Liver (tissue), 9 donors: ENCODE measurements around the gene HDHD3. TPM values are rescaled to one million over a fixed set of nuclear protein-coding genes. Genes with fewer than 3 reads are reported as not detected.

Experiments used
- DNase-seq: peaks from one replicate; pipeline ENCODE4 v3.0.0-alpha.2; 2017; ENCODE audit warnings: low spot score
- H3K27ac ChIP-seq, 2 donors: one replicate each; pipeline ENCODE4 v1.7.0; 2013; ENCODE audit warnings: inconsistent platforms in 2 of 2, low read length in 2 of 2, control low read depth in 1 of 2, low read depth in 1 of 2, mild to moderate bottlenecking in 1 of 2
- H3K27me3 ChIP-seq, 4 donors: one replicate each; pipeline versions ENCODE4 v1.6.1 to v1.7.0; 2013; ENCODE audit warnings: low read length in 3 of 4, inconsistent platforms in 1 of 4, mild to moderate bottlenecking in 1 of 4, moderate library complexity in 1 of 4; ENCODE audit not compliant: control insufficient read depth in 4 of 4, insufficient read depth in 4 of 4
- H3K36me3 ChIP-seq, 4 donors: one replicate each; pipeline versions ENCODE4 v1.6.1 to v1.7.0; 2013; ENCODE audit warnings: low read length in 3 of 4, mild to moderate bottlenecking in 3 of 4, low read depth in 1 of 4, moderate library complexity in 1 of 4; ENCODE audit not compliant: control insufficient read depth in 4 of 4, insufficient read depth in 3 of 4
- H3K4me1 ChIP-seq, 4 donors: one replicate each; pipeline versions ENCODE4 v1.6.1 to v1.7.0; 2013; ENCODE audit warnings: low read length in 3 of 4, mild to moderate bottlenecking in 3 of 4, moderate library complexity in 1 of 4; ENCODE audit not compliant: control insufficient read depth in 4 of 4, insufficient read depth in 4 of 4
- H3K4me3 ChIP-seq, 3 donors: one replicate each; pipeline versions ENCODE4 v1.6.1 to v1.7.0; 2013; ENCODE audit warnings: low read length in 3 of 3, control low read depth in 1 of 3, low read depth in 1 of 3, mild to moderate bottlenecking in 1 of 3
- H3K9ac ChIP-seq, 2 donors: one replicate each; pipeline ENCODE4 v1.7.0; 2013; ENCODE audit warnings: low read length in 2 of 2, mild to moderate bottlenecking in 2 of 2, moderate library complexity in 2 of 2, control low read depth in 1 of 2, low read depth in 1 of 2
- H3K9me3 ChIP-seq, 4 donors: one replicate each; pipeline versions ENCODE4 v1.6.1 to v1.7.0; 2013; ENCODE audit warnings: low read length in 3 of 4; ENCODE audit not compliant: control insufficient read depth in 4 of 4
- CTCF ChIP-seq: fragments of 150-350 bp; IDR thresholded peaks from 2 replicates; pipeline ENCODE4 v1.5.1; 2017; ENCODE audit warnings: improper control_type of control experiment, low read depth, low read length; ENCODE audit not compliant: missing input control
- EGR1 ChIP-seq, 2 donors: IDR thresholded peaks; 2 replicates each; pipeline ENCODE4 v1.6.1; 2016 to 2018; ENCODE audit warnings: antibody characterized with exemption in 2 of 2, low read depth in 2 of 2
- FOXA1 ChIP-seq: IDR thresholded peaks from 2 replicates; pipeline ENCODE4 v1.6.1; 2016; ENCODE audit warnings: antibody characterized with exemption
- FOXA2 ChIP-seq: IDR thresholded peaks from 2 replicates; pipeline ENCODE4 v1.6.1; 2016; ENCODE audit warnings: antibody characterized with exemption
- GABPA ChIP-seq, 2 donors: IDR thresholded peaks in 1 of 2; conservative IDR thresholded peaks in 1 of 2; 2 replicates each; pipeline ENCODE4 v1.6.1; 2016; ENCODE audit warnings: antibody characterized with exemption in 2 of 2, mild to moderate bottlenecking in 1 of 2, moderate library complexity in 1 of 2
- HNF4A ChIP-seq, 2 donors: conservative IDR thresholded peaks; 2 replicates each; pipeline ENCODE4 v1.6.1; 2016; ENCODE audit warnings: antibody characterized with exemption in 2 of 2, mild to moderate bottlenecking in 2 of 2
- JUND ChIP-seq, 2 donors: IDR thresholded peaks; 2 replicates each; pipeline ENCODE4 v1.6.1; 2016; ENCODE audit warnings: antibody characterized with exemption in 2 of 2
- MAX ChIP-seq: IDR thresholded peaks from 2 replicates; pipeline ENCODE4 v1.6.1; 2016; ENCODE audit warnings: antibody characterized with exemption
- NR2F2 ChIP-seq: IDR thresholded peaks from 2 replicates; pipeline ENCODE4 v1.6.1; 2016; ENCODE audit warnings: antibody characterized with exemption
- RAD21 ChIP-seq, 2 donors: IDR thresholded peaks; 2 replicates each; pipeline ENCODE4 v1.6.1; 2016; ENCODE audit warnings: antibody characterized with exemption in 2 of 2, mild to moderate bottlenecking in 2 of 2
- RXRA ChIP-seq, 2 donors: IDR thresholded peaks; 2 replicates each; pipeline ENCODE4 v1.6.1; 2017 to 2018; ENCODE audit warnings: antibody characterized with exemption in 2 of 2, mild to moderate bottlenecking in 1 of 2
- SP1 ChIP-seq: IDR thresholded peaks from 2 replicates; pipeline ENCODE4 v1.6.1; 2018; ENCODE audit warnings: antibody characterized with exemption, mild to moderate bottlenecking
- TAF1 ChIP-seq: conservative IDR thresholded peaks from 2 replicates; pipeline ENCODE4 v1.6.1; 2016; ENCODE audit warnings: antibody characterized with exemption, mild to moderate bottlenecking
- YY1 ChIP-seq: IDR thresholded peaks from 2 replicates; pipeline ENCODE4 v1.6.1; 2016; ENCODE audit warnings: antibody characterized with exemption, mild to moderate bottlenecking
- WGBS: extraction: QIAGEN DNeasy Blood & Tissue Kit; methylation state at CpG from one replicate; pipeline ENCODE4 v1.1.7; 2013; 5-methylcytosine and 5-hydroxymethylcytosine counted together
- polyA plus RNA-seq, 2 donors: library from polyadenylated mRNA; stranded (reverse) in 1 of 2; unstranded in 1 of 2; fragments of 200-250 nt in 1 of 2; fragments of >200 nt in 1 of 2; fragmentation: Nextera tagmentation in 1 of 2; extraction: Ambion mirVana in 1 of 2; gene quantifications; one replicate each; pipeline versions ENCODE4 v1.2.1 to v1.2.3, GENCODE V29; 2013 to 2015
- total RNA-seq, 2 donors: library from RNA; depleted of rRNA; stranded (reverse); fragments of >200 nt; gene quantifications; one replicate each; pipeline ENCODE4 v1.2.3, GENCODE V29; 2014
- TF ChIP-seq, protein P1 (sequence below): IDR thresholded peaks from 2 replicates; pipeline ENCODE4 v1.6.1; 2016; ENCODE audit warnings: antibody characterized with exemption, mild to moderate bottlenecking
- TF ChIP-seq, protein P2 (sequence below): IDR thresholded peaks from 2 replicates; pipeline ENCODE4 v1.6.1; 2016; ENCODE audit warnings: antibody characterized with exemption
- donor health status: healthy.
- donor health status: healthy.
- donor health status: healthy.
- donor health status: healthy.
- donor health status: healthy.

The HDHD3 gene
- total and polyA plus RNA-seq, 4 donors = 26.9 to 63.6 (median 61.0) TPM

GRCh38 chr9:113348437-113348836 is 28.3 kb downstream of the HDHD3 start:
- Histone ChIP-seq H3K27ac (no peak overlapping the region), H3K9ac (no peak overlapping the region), H3K36me3 (no peaks in the 10 kb centered on the region), H3K27me3 (no peaks in the 10 kb centered on the region), H3K4me1 (peaks cover 7 to 11% (median 9%) of the 10 kb centered on the region in 4 donors), H3K9me3 (no peaks in the 10 kb centered on the region), H3K4me3 (no peak overlapping the region)
- no peak for DNase-seq
- 90% methylated on average over 3 of the region's 3 CpGs for WGBS
- no peak for TF ChIP-seq MAX
- no peak for TF ChIP-seq RXRA (IDR thresholded peaks at IDR 0.05)
- TF ChIP-seq FOXA1 = no peak
- TF ChIP-seq, protein P1, sequence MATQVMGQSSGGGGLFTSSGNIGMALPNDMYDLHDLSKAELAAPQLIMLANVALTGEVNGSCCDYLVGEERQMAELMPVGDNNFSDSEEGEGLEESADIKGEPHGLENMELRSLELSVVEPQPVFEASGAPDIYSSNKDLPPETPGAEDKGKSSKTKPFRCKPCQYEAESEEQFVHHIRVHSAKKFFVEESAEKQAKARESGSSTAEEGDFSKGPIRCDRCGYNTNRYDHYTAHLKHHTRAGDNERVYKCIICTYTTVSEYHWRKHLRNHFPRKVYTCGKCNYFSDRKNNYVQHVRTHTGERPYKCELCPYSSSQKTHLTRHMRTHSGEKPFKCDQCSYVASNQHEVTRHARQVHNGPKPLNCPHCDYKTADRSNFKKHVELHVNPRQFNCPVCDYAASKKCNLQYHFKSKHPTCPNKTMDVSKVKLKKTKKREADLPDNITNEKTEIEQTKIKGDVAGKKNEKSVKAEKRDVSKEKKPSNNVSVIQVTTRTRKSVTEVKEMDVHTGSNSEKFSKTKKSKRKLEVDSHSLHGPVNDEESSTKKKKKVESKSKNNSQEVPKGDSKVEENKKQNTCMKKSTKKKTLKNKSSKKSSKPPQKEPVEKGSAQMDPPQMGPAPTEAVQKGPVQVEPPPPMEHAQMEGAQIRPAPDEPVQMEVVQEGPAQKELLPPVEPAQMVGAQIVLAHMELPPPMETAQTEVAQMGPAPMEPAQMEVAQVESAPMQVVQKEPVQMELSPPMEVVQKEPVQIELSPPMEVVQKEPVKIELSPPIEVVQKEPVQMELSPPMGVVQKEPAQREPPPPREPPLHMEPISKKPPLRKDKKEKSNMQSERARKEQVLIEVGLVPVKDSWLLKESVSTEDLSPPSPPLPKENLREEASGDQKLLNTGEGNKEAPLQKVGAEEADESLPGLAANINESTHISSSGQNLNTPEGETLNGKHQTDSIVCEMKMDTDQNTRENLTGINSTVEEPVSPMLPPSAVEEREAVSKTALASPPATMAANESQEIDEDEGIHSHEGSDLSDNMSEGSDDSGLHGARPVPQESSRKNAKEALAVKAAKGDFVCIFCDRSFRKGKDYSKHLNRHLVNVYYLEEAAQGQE = no peak
- no peak for TF ChIP-seq SP1
- no peak for TF ChIP-seq NR2F2

GRCh38 chr9:113345671-113346070 is 31.1 kb downstream of the HDHD3 start:
- H3K9ac ChIP-seq = no peak overlapping the region
- H3K36me3 ChIP-seq = no peaks in the 10 kb centered on the region
- WGBS = 77% methylated on average over 1 of the region's 1 CpG
- H3K9me3 ChIP-seq = no peaks in the 10 kb centered on the region
- no peak overlapping the region for H3K4me3 ChIP-seq
- TF ChIP-seq JUND (IDR thresholded peaks at IDR 0.05) (no peak), GABPA (IDR thresholded peaks at IDR 0.05 in 1 of 2, conservative IDR thresholded peaks at IDR 0.05 in 1 of 2) (no peak), RAD21 (IDR thresholded peaks at IDR 0.05) (no peak)
- TF ChIP-seq, protein P2, sequence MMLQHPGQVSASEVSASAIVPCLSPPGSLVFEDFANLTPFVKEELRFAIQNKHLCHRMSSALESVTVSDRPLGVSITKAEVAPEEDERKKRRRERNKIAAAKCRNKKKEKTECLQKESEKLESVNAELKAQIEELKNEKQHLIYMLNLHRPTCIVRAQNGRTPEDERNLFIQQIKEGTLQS = no peak
- no peaks in the 10 kb centered on the region for H3K27me3 ChIP-seq
- H3K27ac ChIP-seq = no peak overlapping the region
- no peak for DNase-seq
- peaks cover 7 to 14% (median 10%) of the 10 kb centered on the region in 4 donors for H3K4me1 ChIP-seq

DNA sequence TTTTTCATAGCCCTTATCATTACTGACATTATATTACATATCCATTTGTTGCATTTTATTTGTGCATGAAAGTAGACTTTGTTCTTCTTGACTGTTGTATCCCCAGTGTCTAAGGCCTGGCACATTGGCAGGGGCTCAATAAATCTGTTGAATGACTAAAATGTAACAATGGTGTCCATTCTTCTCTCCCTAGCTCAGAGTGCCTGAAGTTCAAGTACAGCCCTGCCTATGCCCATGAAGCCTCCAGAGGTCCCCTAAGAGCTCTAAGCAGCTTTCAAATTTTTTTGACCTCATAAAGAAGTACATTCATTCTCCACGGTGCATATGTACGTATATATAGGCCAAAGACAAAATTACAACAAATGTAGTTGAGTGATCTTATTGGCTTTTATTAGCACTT is 31.6 kb downstream of the HDHD3 start:
- peaks cover 8 to 17% (median 14%) of the 10 kb centered on the region in 4 donors for H3K4me1 ChIP-seq
- no peak overlapping the region for H3K4me3 ChIP-seq
- no peak for DNase-seq
- H3K27ac ChIP-seq = no peak overlapping the region
- no peak overlapping the region for H3K9ac ChIP-seq
- no peaks in the 10 kb centered on the region for H3K36me3 ChIP-seq
- H3K27me3 ChIP-seq = no peaks in the 10 kb centered on the region
- H3K9me3 ChIP-seq = no peaks in the 10 kb centered on the region
- 84% methylated on average over 2 of the region's 2 CpGs for WGBS
- TF ChIP-seq, protein P1 = no peak
- no peak for TF ChIP-seq FOXA1
- no peak for TF ChIP-seq RAD21 (IDR thresholded peaks at IDR 0.05)
- TF ChIP-seq CTCF = no peak
- TF ChIP-seq RXRA (IDR thresholded peaks at IDR 0.05) = no peak
- TF ChIP-seq TAF1 = no peak
- no peak for TF ChIP-seq GABPA (IDR thresholded peaks at IDR 0.05 in 1 of 2, conservative IDR thresholded peaks at IDR 0.05 in 1 of 2)
- TF ChIP-seq MAX = no peak
- TF ChIP-seq FOXA2 = no peak
- TF ChIP-seq SP1 = no peak
- TF ChIP-seq HNF4A (conservative IDR thresholded peaks at IDR 0.05) = no peak
- TF ChIP-seq, protein P2 = no peak
- no peak for TF ChIP-seq EGR1 (IDR thresholded peaks at IDR 0.05; ENCODE audit: low read depth in 2 of 2)
- TF ChIP-seq YY1 = no peak
